Inflammatory macrophage treated with lipopolysaccharide for 4 hours (primary cell): ENCODE data around the gene TMEM116.
"Not testable (repeated sequence)": the region's sequence is repeated elsewhere in the genome, so short reads cannot be mapped to it uniquely, and the experiment has no call there.

Experiments
- DNase-seq: peaks from one replicate; pipeline ENCODE4 v3.0.0-alpha.2; 2020

Gene TMEM116

DNA sequence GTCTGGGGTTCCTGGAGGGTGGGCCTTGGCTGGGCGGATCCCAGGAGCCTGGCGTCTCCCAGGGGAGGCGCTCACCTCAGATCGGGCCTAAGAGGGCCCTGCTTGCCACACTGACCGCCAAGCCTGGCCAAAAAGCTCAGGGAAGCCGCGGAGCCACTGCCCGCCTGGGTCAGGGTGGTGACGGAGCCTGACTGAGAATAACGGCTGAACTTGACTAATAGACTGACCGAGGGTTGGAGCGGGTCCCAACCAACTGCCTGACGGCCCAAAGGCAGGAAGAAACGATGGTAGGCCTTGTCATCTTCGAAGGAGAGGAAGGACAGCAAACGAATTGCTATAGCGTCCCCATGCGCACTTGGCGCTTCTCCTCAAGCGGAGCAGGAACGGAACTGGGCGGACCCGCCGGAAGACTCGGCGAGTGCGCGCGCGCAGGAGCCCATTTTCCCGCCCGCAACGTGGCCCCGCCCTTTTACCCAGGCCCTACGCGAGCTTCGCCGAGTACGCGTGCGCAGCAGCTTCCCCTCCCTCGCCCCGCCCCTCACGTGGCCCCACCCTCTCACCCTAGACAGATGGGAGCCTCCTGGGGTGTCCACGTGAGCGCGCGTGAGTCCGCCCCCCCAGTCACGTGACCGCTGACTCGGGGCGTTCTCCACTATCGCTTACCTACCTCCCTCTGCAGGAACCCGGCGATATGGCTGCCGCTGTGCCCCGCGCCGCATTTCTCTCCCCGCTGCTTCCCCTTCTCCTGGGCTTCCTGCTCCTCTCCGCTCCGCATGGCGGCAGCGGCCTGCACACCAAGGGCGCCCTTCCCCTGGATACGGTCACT lies at the start of gene TMEM116, which contains the start of gene ERP29:
Gene TMEM116 (minus strand): TSS at position 391 of the 826 bp plus-strand sequence. CDS start 7,895 bp downstream, outside the sequence.
Gene ERP29 (plus strand): TSS at position 652 of the 826 bp plus-strand sequence. CDS start 40 bp downstream, at position 692.
- DNase-seq = peak; percentile 98

DNA sequence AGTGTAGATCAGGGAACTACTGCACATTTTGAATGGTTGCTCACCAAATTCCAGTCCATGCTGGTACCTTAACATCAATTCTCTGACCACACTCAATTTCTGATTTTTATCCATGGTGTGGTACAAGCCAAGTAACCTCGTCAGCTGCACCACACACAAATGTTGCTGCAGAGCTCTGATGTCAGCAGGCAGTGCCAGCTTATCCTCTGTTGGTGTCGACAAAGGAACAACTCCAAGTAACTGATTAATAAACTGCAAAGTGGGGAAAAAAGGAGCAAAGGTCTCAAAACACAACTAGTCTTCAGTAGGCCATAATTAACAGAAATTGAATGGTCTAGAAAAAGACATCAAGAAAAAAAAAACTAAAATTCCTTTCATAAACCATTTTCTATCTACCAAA lies 48.2 kb upstream of the TMEM116 start:
- DNase-seq = no peak

DNA sequence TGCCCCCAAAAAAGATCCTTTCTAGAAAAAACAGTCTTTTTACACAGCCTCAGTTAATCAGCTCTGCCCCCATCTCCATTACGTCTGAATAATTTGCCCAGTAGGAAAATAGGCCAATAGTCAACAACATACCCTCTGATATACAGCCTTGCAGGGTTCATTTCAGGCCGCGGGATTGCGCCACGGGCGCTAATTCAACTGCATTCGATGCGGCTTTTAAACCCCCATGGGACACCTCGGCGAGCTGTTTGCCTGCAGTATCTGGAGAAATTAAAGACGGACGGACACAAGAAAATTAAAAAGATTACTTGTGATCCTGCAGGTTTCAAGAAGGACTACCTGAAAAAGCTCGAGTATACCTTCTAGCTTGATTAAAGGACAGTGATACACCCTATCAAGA lies 36.4 kb upstream of the TMEM116 start:
- DNase-seq = no peak

DNA sequence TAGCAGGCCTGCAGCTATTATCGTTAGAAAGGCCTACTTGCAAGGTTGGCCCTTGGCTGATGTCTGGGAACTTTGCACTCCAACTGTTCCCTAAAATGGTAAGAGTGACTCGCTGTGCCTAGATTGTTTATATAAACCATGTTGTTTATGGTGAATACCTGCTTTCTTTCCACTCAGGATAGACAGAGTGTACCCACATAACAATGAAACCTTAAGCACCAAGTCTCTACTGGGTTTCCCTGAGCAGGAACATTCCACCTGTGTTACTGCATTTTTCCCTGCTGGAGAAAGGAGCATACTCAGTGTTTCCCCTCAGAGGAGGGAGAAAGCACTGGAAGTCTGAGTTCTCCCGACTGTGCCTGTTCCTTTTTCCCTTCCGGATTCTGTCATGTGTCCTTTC lies 33.0 kb upstream of the TMEM116 start:
- no peak for DNase-seq

DNA sequence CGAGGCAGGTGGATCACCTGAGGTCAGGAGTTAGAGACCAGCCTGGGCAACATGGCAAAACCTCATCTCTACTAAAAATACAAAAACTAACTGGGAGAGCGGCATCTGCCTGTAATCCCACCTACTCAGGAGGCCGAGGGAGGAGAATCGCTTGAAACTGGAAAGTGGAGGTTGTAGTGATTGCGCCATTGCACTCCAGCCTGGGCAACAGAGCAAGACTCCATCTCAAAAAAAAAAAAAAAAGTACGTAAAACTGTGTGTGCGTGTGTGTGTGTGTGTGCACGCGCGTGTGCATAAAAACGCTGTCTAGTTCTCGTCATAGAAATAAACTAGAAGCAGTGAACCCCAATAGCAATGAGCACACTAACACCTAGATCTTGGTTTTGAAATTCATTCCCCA lies 23.6 kb upstream of the TMEM116 start:
- DNase-seq = not testable (repeated sequence)

DNA sequence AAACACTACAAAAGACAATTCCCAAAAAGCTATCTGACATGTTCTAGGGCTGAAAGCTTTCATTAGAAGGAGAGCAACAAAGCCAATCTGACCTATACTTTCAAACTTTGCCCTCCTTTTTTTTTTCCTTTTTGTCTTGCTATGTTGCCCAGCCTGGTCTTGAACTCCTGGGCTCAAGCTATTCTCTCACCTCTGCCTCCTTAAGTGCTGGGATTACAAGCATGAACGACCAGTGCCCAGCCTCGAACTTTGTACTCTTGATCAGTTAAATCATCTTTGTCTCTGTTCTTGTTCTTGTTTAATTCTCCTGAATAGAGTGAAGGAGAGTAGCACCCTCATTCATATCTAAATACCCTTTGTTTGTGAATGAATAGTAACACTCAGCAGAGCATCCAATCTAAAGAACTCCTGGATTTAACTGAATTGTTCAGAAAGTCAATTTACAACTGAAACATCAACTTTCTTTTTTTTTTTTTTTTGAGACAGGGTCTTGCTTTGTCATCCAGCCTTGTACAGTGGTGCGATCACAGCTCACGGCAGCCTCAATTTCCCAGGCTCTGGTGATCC lies 22.3 kb upstream of the TMEM116 start:
- no peak for DNase-seq

DNA sequence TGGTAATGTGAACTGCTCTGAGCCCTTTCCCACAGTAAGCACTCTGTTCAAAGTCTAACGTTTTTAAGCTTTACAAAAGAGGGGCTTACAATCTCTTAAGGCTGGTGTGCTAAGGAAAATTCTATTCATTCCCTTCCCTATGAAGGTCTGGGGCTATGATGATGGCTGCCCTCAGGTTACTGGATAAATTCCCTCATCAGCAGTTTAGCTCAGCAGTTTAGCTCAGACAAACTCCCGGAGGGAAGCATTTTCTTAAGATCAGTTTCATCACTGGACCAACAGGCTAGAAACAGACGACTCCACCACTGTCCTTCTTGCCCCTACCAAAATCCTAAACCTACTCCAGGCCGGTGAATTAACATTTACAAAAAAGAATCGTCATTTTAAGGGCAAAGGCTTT lies 19.3 kb upstream of the TMEM116 start:
- DNase-seq = no peak

DNA sequence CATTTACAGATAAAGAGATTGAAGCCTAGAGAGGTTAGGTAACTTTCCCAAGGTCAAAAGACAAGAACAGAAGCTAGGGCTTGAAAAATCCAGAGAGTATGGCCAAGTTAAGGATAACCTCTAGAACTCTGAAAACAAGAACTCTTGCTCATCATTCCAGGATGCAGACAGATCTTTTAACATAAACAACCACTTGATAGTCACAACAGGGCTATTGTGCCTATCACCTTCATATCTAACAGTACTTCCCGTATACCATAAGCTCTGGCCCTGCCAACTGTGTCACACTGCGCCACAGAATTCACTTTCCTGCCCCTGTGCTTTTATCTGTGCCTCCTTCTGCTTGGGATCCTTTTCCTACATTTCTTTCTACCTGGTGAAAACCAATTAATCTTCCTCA lies 18.5 kb upstream of the TMEM116 start:
- DNase-seq = no peak

DNA sequence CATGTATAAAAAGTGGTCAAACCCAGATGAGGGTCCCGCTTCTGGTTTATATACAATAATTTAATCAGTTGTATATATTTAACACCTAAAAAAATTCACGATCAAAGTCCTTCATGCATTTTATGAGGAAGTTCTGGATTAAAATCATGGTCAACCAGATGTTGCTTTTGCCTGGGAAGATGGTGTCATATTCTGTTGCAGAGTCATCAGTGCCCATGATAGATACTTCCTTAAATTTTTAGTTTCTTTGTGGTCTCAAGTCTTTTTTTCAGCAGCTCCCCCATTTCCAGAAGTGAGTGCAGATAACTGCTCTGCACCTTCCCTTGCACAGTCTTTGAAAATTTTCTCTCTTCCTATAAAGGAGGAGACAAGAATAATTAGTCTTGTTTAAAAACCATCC lies 16.3 kb upstream of the TMEM116 start:
- DNase-seq = peak; percentile 53

DNA sequence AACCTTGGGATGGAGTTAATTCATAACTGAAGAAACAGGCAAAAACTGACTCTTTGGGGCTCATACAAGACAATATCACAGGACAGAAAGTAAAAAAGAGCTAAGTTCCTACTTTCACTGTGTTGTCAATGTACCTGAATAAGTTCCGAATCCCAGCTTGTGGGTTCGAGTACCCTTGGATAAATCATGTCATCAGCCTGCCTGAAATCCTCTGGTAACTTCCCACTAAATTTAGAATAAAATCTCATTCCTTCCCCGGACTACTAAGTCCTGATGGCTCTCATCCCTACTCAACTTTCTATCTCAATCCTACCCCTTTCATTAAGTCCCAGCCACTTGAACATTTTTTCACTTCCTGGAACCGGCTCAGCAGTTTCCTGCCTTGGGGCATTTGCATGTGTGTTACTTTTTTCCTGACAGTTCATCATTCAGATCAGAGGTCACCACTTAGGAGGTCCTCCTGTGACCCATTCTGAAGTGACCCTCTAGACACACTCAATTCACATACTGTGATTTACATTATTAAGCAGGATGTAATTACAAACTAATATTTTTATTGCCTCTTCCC lies 12.9 kb upstream of the TMEM116 start:
- peak; percentile 9 for DNase-seq

DNA sequence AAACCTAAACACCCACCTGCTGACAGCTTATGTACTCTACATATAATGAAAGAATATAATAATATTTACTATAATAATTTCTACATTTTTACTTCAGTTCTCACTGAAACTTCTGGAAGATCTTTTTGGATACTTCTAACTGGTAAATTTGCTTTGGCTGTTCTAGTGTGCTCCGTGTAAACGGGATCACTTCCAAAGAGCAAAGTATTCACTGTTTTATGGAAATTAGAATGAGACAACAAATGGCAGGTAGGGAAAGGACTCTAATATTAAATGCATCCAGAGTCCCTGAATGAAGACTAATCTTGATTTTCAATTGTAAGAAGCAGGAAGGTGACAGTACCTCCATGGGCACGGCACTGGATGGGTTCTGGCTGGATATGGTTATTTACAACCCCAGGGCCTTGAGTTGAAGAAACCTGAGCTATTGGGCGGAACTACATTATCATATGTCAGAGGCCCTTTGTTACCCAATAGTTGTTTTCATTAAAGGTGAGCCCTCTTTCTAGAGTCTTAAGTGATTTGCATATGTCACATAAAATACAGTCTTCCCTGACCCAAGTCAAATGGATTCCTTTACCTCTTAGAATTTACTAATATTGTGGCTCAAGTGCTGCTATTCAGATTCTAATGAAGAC lies 10.9 kb upstream of the TMEM116 start:
- DNase-seq = no peak

DNA sequence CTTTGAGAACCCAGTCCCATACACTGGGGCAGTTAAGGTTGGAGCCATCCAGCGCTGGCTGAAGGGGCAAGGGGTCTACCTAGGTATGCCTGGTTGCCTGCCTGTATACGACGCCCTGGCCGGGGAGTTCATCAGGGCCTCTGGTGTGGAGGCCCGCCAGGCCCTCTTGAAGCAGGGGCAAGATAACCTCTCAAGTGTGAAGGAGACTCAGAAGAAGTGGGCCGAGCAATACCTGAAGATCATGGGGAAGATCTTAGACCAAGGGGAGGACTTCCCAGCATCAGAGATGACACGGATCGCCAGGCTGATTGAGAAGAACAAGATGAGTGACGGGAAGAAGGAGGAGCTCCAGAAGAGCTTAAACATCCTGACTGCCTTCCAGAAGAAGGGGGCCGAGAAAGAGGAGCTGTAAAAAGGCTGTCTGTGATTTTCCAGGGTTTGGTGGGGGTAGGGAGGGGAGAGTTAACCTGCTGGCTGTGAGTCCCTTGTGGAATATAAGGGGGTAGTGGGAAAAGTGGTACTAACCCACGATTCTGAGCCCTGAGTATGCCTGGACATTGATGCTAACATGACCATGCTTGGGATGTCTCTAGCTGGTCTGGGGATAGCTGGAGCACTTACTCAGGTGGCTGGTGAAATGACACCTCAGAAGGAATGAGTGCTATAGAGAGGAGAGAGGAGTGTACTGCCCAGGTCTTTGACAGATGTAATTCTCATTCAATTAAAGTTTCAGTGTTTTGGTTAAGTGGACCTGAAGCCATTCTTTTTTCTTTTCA lies 9.5 kb upstream of the TMEM116 start:
- DNase-seq = no peak

DNA sequence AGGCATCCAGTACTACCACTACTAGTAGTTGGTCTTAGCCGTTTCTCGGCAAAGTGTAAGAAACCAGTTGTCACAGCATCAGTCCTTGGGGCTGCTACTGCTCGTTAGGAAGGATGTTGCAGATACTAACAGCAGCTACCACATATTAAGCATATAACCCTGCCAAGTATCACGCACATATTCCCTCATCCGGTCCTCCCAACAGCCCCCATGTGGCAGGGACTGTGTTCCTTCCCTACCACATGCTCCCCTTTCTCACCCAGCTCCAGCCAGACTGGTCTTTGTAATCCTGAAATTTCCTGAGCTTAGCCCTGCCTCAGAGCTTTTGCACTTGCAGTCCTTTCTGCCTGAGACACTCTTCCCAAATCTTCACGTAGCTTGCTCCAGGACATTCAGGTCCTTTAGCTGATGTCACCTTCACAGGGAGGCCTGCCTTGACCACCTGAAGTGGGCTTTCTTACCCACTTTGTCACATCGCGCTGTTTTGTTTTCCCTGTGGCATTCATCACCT lies 8.0 kb upstream of the TMEM116 start:
- DNase-seq = no peak

DNA sequence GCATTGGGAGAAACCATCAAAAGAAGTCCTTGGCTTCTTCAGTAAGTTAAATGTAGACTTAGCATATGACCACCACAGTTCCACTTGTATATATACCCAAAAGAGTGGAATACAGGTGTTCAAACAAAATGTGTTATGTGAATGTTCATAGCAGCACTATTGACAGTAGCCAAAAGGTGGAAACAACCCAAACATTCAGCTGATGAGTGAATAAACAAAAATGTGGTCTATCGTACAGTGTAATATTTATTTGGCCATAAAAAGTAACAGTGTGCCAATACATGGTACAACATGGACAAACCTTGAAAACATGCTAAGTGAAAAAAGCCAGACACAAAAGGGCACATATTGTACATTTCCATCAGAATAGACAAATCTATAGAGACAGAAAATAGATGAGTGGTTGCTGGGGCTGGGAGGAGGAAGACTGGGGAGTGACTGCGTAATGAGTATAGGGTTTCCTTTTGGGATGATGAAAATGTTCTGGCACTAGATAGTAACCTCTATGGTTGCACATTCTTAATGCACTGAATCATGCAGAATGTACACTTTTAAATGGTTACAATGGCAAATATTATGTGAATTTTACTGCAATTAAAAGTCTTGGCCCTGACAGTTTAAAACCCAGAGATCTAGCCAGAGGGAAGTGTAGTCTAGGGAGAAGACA lies 5.7 kb upstream of the TMEM116 start:
- DNase-seq = no peak

DNA sequence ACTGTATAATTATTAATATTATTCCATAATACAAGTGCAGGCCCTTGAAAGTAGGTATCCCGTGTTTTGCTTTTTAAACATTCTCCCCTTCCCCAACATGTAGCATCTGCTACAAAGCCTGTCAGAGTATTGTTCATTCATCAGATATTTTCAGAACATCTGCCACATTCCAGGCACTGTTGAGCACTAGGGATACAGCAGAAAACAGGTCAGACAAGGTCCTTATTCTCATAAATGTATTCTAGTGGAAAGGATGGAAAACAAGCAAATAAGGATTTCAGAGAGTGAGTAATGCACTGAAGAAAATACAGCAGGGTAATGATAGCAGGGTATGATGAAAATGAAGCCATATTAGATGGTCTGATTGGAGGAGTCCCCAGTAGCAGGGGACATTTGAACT lies 4.1 kb upstream of the TMEM116 start:
- no peak for DNase-seq

DNA sequence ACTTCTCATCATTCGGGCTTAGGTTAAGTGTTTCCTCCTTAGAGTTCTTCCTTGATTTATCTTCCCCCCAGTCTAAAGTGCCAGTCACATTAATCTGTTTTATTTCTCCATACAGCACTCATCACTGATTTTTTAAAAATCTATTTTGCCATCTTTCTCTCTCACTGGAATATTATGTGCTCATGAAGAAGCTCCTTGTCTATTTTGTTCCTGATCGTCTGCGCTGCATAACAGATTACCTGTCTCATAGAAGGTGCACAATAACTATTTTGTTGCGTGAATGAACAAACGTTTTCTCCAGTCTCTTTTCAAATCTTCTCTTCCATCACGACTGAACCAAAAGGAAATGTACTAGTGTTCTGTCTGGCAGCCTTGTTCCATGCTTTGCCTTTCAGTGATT lies 3.0 kb upstream of the TMEM116 start:
- DNase-seq = no peak

DNA sequence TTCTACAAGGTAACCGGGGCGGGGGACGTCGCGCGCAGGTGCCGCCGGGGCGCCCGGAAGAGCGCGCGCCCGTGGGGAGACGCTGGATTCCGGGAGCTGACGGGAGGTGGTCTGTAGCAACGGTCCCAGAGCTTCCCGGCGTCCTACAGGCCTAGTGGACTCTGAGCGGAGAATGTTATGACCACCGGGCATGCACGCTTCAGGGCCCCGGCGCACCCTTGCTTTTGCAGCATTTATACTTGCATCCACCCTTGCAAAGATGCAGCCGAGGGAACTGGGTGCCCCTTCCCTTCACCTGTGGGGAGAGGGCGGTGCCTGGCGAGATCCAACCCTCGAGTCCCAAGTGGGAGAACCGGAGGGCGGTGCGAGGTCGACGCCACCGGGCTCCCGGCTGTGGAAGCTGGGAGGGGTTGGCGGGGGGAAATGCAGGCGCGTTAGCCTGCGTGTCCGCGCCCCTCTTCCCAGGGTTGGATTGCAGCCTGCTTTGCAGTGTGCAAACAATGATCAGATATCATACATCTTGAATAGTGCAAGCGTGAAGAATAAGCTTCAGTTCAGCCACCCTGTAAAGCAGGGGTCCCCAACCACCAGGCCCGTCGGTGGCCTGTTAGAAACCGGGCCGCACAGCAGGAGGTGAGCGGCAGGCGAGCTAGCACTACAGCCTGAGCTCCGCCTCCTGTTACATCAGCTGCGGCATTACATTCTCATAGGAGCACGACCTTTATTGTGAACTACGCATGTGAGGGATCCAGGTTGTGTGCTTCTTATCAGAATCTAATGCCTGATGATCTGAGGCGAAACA lies 837 bp upstream of the TMEM116 start:
- DNase-seq = peak; percentile 42

DNA sequence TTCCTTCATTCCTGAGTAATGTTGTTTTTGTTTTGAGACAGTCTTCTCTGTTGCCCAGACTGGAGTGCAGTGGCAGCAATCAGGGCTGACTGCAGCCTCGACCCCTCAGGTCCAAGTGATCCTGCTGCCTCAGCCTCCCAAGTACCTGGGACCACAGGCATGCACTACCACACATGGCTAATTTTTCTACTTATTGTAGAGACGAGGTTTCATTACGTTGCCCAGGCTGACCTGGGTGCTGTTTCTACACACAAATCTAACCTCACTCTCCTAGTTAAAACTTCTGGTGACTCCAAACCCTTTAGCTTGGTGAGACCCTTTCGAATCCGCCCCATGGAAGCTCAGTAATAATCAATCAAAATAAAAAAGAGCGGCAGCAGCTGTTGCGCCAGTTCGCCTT lies 1.3 kb downstream of the TMEM116 start:
- no peak for DNase-seq

DNA sequence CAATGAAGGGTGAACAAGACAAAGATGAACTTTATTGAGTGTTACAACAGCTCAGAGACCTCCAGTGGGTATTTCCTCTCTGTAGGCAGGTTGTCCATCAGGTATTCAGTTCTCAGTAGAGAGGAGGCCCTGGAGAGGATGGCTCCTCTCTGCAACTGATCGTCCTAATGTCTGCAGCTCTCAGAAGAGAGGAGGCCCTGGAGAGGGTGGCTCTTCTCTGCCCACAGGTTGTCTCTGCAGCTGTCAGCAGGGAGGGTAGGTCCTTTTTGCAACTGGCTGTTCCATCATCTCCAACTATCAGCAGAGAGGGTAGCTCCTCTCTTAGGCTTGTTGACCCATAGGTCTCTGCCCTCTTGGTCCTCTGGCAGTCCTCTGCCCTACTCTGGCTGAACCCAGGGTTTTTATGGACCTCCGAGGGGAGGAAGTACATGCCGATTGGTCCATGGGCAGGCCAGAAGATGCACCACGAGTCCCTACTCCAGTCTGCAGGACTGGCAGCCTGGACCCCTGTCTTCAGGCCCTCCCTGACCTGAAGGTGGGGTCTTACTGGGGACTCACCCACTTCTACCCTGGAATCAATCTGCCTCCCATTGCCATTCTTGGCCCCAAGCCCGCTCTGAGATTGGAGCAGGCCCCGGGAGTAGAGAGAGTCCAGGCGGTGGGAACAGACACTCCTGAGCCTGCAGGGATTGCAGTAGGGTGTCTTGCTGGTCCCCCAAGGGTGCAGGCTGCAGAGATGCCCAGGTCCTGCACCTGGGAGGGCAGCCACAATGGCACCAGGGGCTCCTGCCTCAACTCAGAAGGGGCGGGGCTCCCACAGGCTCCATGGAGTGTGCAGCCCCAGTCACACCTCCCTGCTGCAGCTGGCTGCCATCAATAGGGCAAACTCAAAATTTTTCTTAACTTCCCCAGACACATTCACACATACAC lies 2.3 kb downstream of the TMEM116 start:
- no peak for DNase-seq

DNA sequence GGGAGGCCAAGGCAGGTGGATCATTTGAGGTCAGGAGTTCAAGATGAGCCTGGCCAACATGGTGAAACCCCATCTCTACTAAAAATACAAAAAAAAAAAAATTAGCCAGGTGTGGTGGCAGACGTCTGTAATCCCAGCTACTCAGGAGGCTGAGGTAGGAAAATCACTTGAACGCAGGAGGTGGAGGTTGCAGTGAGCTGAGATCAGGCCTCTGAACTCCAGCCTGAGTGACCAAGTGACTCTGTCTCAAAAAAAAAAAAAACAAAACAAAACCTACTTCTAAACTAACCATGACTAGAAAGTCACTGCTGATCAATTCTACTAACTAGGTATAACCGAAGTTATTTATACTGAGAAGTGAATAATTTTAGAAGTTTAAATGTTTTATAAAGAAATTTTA lies 3.4 kb downstream of the TMEM116 start:
- not testable (repeated sequence) for DNase-seq
